Stimulated activated naive CD8-positive, alpha-beta T cell treated with anti-CD3 and anti-CD28 coated beads, Interleukin-15, Interleukin-2, amounts not matched to agents 100 ng/mL and 50 ng/mL, for 24 hours (primary cell): ENCODE measurements around the gene ATP6V1G1.

Source experiments
- H3K27ac Mint-ChIP-seq: one replicate; pipeline ENCODE4 v1.8.0; 2021; ENCODE audit warnings: mild to moderate bottlenecking, mixed read lengths
- H3K27me3 Mint-ChIP-seq: one replicate; pipeline ENCODE4 v1.8.0; 2021; ENCODE audit warnings: mixed read lengths
- H3K36me3 Mint-ChIP-seq: one replicate; pipeline ENCODE4 v1.8.0; 2021; ENCODE audit warnings: low read depth, mixed read lengths
- H3K4me1 Mint-ChIP-seq: one replicate; pipeline ENCODE4 v1.8.0; 2021; ENCODE audit warnings: low read depth, mixed read lengths
- H3K4me3 Mint-ChIP-seq: one replicate; pipeline ENCODE4 v1.8.0; 2021; ENCODE audit warnings: mild to moderate bottlenecking, mixed read lengths
- H3K9me3 Mint-ChIP-seq: one replicate; pipeline ENCODE4 v1.8.0; 2021; ENCODE audit warnings: mixed read lengths

Gene ATP6V1G1

DNA sequence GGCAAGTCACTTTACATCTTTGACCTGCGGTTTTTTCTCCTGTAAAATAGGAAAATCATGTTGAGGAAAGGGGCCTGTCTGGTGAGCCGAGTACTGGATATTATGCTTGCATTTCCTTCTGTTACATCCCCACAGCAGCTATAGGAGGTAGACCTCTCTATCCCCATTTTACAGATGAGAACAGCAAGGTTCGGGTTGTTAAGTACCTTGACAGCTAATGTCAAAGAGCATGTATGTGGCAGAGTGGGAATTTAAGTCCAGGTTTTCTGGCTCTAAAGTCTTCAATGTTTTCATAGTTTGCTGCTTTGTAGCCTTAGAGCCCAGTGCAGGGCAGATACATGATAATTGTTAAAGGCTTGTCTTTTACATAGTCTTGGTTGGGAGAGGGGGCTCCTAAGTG is 26.4 kb downstream of the ATP6V1G1 start:
- no peak overlapping the region for H3K4me3 Mint-ChIP-seq
- peaks cover 72% of the 10 kb centered on the region for H3K4me1 Mint-ChIP-seq
- no peaks in the 10 kb centered on the region for H3K27me3 Mint-ChIP-seq
- peaks cover 26% of the 10 kb centered on the region for H3K36me3 Mint-ChIP-seq
- H3K9me3 Mint-ChIP-seq: no peaks in the 10 kb centered on the region
- peak overlapping the region; percentile 81 for H3K27ac Mint-ChIP-seq

DNA sequence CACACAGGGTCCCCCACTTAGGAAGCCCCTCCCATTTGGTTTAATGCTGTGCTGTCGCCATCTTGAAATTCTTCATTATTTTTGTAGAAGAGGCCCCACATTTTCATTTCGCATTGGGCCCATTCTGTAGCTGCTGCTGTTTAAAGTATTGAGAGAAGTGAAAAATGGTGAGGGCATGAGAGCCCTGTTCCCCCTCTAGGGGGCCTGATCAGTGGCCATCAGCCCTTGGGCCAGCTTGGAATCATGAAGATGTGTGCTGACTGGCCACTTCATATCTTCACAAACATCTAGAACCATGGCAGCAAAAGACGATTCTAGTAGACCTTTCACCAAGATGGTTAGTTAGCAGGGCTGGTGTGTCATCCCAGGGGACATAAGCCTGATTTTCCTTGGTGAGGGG is 26.8 kb downstream of the ATP6V1G1 start:
- no peaks in the 10 kb centered on the region for H3K27me3 Mint-ChIP-seq
- H3K4me1 Mint-ChIP-seq: peaks cover 74% of the 10 kb centered on the region
- H3K9me3 Mint-ChIP-seq: no peaks in the 10 kb centered on the region
- H3K4me3 Mint-ChIP-seq: no peak overlapping the region
- H3K27ac Mint-ChIP-seq: no peak overlapping the region
- H3K36me3 Mint-ChIP-seq: peaks cover 31% of the 10 kb centered on the region

GRCh38 chr9:114616684-114617520 is 29.3 kb downstream of the ATP6V1G1 start:
- Mint-ChIP-seq H3K27me3 (no peaks in the 10 kb centered on the region), H3K4me1 (peaks cover 71% of the 10 kb centered on the region), H3K27ac (peak overlapping the region; percentile 92), H3K36me3 (peaks cover 42% of the 10 kb centered on the region), H3K4me3 (peak overlapping the region; percentile 52), H3K9me3 (no peaks in the 10 kb centered on the region)

DNA sequence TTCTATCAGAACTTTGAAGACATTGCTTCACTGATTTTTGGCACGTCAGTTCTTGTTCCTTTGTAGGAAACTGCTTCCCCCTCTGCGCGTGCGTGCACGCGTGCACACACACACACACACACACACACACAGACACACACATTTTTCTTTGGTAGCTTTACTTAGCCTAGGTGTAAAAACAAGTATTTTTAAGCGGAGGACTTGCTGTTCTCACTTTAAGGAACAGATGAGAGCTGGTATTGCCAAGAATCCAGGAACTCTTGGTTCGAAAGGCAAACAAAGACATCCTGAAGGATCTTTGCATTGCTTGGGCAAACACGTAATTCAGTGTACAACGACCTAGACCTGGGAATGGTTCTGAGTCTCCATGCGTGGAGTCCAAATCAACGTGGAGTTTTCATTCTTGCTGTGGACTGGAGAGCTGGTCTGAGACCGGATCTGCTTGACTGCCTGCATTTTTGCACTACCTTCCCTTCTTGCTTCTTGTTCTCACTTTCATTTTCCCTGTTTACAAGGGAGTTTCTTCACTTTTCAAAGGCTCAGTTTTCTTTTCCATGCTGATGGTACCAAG is 31.7 kb downstream of the ATP6V1G1 start:
- peaks cover 50% of the 10 kb centered on the region for H3K36me3 Mint-ChIP-seq
- H3K27me3 Mint-ChIP-seq: no peaks in the 10 kb centered on the region
- peak overlapping the region; percentile 78 for H3K4me3 Mint-ChIP-seq
- H3K27ac Mint-ChIP-seq: peak overlapping the region; percentile 92
- H3K9me3 Mint-ChIP-seq: no peaks in the 10 kb centered on the region
- H3K4me1 Mint-ChIP-seq: peaks cover 51% of the 10 kb centered on the region

- Mint-ChIP-seq H3K4me3 (no peak overlapping the region), H3K27me3 (no peaks in the 10 kb centered on the region), H3K4me1 (peaks cover 35% of the 10 kb centered on the region), H3K27ac (no peak overlapping the region), H3K36me3 (peaks cover 56% of the 10 kb centered on the region), H3K9me3 (no peaks in the 10 kb centered on the region)
Measured at GRCh38 chr9:114621561-114621960, 34.0 kb downstream of the ATP6V1G1 start.

- Mint-ChIP-seq H3K27me3 (no peaks in the 10 kb centered on the region), H3K4me3 (no peak overlapping the region), H3K36me3 (peaks cover 55% of the 10 kb centered on the region), H3K4me1 (peaks cover 30% of the 10 kb centered on the region), H3K27ac (no peak overlapping the region), H3K9me3 (no peaks in the 10 kb centered on the region)
Measured at GRCh38 chr9:114621975-114622609, 34.5 kb downstream of the ATP6V1G1 start.

GRCh38 chr9:114624677-114625076 is 37.1 kb downstream of the ATP6V1G1 start:
- Mint-ChIP-seq H3K27ac (no peak overlapping the region), H3K9me3 (no peaks in the 10 kb centered on the region), H3K4me3 (no peak overlapping the region), H3K36me3 (peaks cover 58% of the 10 kb centered on the region), H3K27me3 (no peaks in the 10 kb centered on the region), H3K4me1 (peaks cover 11% of the 10 kb centered on the region)

- Mint-ChIP-seq H3K9me3 (no peaks in the 10 kb centered on the region), H3K4me1 (peaks cover 6% of the 10 kb centered on the region), H3K36me3 (peaks cover 67% of the 10 kb centered on the region), H3K27ac (no peak overlapping the region), H3K4me3 (no peak overlapping the region), H3K27me3 (no peaks in the 10 kb centered on the region)
Measured at GRCh38 chr9:114626415-114627020, 38.9 kb downstream of the ATP6V1G1 start.

- peaks cover under 1% of the 10 kb centered on the region for H3K4me1 Mint-ChIP-seq
- H3K36me3 Mint-ChIP-seq: peaks cover 61% of the 10 kb centered on the region
- H3K9me3 Mint-ChIP-seq: no peaks in the 10 kb centered on the region
- H3K27ac Mint-ChIP-seq: no peak overlapping the region
- H3K4me3 Mint-ChIP-seq: no peak overlapping the region
- no peaks in the 10 kb centered on the region for H3K27me3 Mint-ChIP-seq
Measured at GRCh38 chr9:114627553-114627952, 40.0 kb downstream of the ATP6V1G1 start.

GRCh38 chr9:114629563-114630090 is 42.1 kb downstream of the ATP6V1G1 start:
- no peaks in the 10 kb centered on the region for H3K27me3 Mint-ChIP-seq
- H3K36me3 Mint-ChIP-seq: peaks cover 63% of the 10 kb centered on the region
- no peak overlapping the region for H3K4me3 Mint-ChIP-seq
- H3K4me1 Mint-ChIP-seq: no peaks in the 10 kb centered on the region
- no peak overlapping the region for H3K27ac Mint-ChIP-seq
- H3K9me3 Mint-ChIP-seq: no peaks in the 10 kb centered on the region

DNA sequence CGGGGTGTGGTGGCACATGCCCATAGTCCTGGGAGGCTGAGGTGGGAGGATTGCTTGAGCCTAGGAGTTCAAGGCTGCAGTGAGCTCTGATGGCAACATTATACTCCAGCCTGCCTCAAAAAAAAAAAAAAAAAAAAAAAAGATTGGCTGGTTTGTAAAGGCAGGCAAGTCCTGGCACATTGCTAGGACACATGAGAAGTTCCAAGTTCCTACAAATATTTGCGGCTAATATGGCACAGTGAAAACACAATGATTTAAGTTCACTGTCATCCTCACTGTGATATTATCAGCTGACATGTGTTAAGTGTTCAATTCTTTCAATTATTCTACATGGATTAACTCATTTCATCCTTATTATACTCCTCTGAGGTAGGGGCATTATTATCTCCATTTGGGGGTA is 43.6 kb downstream of the ATP6V1G1 start:
- H3K27ac Mint-ChIP-seq: no peak overlapping the region
- H3K4me1 Mint-ChIP-seq: no peaks in the 10 kb centered on the region
- no peak overlapping the region for H3K4me3 Mint-ChIP-seq
- peaks cover 66% of the 10 kb centered on the region for H3K36me3 Mint-ChIP-seq
- H3K27me3 Mint-ChIP-seq: no peaks in the 10 kb centered on the region
- no peaks in the 10 kb centered on the region for H3K9me3 Mint-ChIP-seq

GRCh38 chr9:114633438-114634089 is 46.0 kb downstream of the ATP6V1G1 start:
- no peaks in the 10 kb centered on the region for H3K4me1 Mint-ChIP-seq
- H3K4me3 Mint-ChIP-seq: no peak overlapping the region
- no peak overlapping the region for H3K27ac Mint-ChIP-seq
- H3K27me3 Mint-ChIP-seq: no peaks in the 10 kb centered on the region
- H3K36me3 Mint-ChIP-seq: peaks cover 59% of the 10 kb centered on the region
- H3K9me3 Mint-ChIP-seq: no peaks in the 10 kb centered on the region

DNA sequence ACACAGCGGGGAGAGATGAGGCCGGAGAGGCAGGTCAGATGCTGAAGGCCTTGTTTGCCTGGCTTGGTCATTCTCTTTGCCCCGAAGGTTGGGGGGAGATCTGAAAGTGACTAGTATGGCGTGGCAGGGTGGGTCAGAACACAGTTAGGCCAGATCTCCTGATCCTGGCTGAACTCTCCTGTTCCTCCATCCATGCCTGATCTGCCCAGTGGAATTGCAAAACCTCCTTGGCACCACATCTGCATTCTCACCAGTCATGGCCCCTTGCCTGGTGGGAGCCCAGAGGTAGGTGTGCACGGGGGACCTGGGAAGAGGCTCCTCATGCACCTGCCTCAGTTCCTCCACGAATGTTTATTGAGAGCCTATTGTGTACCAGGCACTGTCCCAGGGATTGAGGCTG is 46.8 kb downstream of the ATP6V1G1 start:
- Mint-ChIP-seq H3K4me1 (no peaks in the 10 kb centered on the region), H3K9me3 (no peaks in the 10 kb centered on the region), H3K27me3 (no peaks in the 10 kb centered on the region), H3K36me3 (peaks cover 59% of the 10 kb centered on the region), H3K4me3 (no peak overlapping the region), H3K27ac (no peak overlapping the region)

GRCh38 chr9:114638404-114638803 is 50.8 kb downstream of the ATP6V1G1 start:
- peaks cover 59% of the 10 kb centered on the region for H3K36me3 Mint-ChIP-seq
- H3K27me3 Mint-ChIP-seq: no peaks in the 10 kb centered on the region
- H3K4me3 Mint-ChIP-seq: no peak overlapping the region
- peaks cover 5% of the 10 kb centered on the region for H3K4me1 Mint-ChIP-seq
- no peak overlapping the region for H3K27ac Mint-ChIP-seq
- no peaks in the 10 kb centered on the region for H3K9me3 Mint-ChIP-seq
